T follicular helper cell (primary cell): ENCODE data around the gene MAF.

Source experiments
- DNase-seq: peaks from one replicate; pipeline ENCODE4 v3.0.0-alpha.2; 2020; ENCODE audit warnings: low read depth

The MAF gene

DNA sequence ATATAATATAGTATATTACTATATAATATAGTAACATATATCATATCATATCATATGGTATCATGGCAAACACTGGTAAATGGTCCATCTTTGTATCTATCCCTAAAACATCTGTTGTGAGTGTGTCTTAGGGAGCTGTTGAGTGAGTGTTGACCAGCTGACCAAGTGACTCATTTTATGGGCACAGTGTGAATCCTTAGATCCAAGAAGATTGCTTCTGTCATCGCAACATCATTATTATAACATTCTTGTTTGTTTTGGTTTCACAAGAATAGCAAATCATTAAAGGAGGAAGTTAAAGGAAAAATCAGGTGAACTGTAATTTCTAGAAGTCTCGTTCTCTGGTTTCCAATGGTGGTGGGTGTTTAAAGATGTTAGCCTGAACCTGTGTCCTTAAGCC is 11.7 kb upstream of the MAF start:
- DNase-seq: no peak

- DNase-seq: no peak
These were observed 10.2 kb upstream of the MAF start for GRCh38 chr16:79610771-79611170.

DNA sequence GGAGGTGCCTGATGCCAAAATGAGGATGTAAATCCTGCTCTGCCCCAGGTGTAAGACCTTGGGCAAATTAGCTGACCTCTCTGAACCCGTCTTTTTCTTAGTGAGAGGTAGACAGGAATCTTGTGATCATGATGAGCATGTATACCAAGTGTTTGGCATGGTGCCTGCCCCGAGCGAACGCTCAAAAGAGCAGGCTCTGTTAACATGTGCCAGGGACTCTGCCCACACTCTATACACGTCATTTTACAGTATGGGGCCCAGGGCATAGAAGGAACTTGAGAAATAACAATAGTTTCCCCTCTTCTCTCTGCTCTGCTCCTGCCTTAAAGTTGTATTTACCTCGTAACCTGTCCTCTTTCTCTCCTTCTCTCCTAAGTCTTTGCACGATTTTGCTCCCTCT is 9.3 kb upstream of the MAF start:
- no peak for DNase-seq

GRCh38 chr16:79608976-79609375 is 8.4 kb upstream of the MAF start:
- DNase-seq: no peak

- no peak for DNase-seq
These were observed 7.0 kb upstream of the MAF start for GRCh38 chr16:79607587-79607986.

GRCh38 chr16:79605999-79606398 is 5.5 kb upstream of the MAF start:
- DNase-seq: no peak

- DNase-seq: no peak
These were observed 2.5 kb upstream of the MAF start for GRCh38 chr16:79603055-79603454.

- no peak for DNase-seq
These were observed 2.1 kb upstream of the MAF start for GRCh38 chr16:79602628-79603014.

DNA sequence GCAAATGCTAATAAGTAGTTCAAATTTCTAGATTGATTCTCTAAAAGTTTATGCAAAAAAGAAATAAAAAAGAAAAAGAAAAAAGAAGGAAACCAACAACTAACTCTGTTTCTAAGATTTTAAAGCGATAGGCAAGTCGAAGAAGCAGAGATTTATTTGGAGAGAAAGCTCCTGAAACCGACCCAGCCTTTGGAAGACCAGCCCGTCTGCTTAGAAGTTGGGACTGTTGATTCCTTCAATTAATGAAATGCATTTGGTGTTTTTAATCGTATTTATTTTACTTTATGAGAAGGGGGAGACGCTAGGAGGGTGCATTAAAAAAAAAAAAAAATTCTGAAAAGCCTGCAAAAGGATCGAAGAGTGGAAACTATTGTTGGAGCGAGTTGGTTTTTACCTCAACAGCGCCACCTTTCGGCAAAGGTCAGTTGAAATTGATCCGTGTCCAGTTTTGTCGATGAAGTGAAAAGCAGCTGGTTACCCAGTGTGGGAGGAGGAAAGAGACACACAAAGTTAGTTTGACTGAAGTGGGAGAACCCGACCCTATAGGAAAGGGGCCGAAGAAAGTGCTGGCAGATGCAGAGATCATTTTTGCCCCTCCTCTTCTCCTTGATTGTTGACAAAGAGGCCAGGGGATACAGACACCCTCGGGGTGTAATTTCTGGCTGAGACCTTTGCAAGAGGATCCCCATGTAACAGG is 1.5 kb upstream of the MAF start:
- DNase-seq: peak; percentile 81

DNA sequence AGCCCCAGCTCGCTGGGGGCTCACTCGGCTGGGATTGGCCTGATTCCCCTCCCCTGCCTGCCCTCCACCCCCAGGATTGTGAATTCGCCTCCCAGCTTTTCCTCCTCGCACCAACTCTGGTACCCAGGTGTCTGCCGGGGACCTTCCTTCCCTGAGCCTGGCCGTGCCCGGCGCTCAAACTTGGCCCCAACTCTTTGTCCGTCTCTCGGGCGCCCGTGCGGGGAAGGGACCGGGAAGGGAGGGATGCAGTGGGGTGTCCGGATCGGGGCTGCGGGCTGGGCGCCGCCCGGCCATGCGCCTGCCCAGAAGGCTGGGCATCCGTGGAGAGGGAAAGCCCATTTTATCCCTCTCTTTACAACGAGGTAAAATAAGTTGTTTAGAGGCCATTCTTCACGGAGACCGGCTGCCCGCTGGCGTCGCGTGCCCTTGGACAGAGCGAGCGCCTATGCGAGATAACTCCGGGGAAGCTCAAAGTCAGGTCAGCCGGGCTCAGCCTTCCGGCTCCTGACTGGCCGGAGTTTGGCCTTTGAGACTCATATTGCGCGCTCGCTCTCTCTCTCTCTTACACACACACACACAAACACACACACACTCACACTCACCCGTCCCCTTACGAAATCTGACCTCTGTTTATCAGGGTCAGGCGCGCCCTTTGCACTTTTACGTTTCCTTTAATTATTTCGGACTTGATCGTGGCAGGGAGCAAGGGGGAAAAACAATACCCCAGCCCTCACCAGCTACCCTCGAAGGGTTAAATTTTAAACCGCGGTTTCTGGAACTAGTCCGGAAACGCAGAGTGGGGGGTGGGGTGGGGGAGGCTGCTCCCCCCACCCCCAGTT is 774 bp upstream of the MAF start:
- DNase-seq: no peak

GRCh38 chr16:79599837-79600637 is 500 bp downstream of the MAF start:
- DNase-seq: peak; percentile 30

- no peak for DNase-seq
These were observed 1.2 kb downstream of the MAF start for GRCh38 chr16:79599256-79599836.

DNA sequence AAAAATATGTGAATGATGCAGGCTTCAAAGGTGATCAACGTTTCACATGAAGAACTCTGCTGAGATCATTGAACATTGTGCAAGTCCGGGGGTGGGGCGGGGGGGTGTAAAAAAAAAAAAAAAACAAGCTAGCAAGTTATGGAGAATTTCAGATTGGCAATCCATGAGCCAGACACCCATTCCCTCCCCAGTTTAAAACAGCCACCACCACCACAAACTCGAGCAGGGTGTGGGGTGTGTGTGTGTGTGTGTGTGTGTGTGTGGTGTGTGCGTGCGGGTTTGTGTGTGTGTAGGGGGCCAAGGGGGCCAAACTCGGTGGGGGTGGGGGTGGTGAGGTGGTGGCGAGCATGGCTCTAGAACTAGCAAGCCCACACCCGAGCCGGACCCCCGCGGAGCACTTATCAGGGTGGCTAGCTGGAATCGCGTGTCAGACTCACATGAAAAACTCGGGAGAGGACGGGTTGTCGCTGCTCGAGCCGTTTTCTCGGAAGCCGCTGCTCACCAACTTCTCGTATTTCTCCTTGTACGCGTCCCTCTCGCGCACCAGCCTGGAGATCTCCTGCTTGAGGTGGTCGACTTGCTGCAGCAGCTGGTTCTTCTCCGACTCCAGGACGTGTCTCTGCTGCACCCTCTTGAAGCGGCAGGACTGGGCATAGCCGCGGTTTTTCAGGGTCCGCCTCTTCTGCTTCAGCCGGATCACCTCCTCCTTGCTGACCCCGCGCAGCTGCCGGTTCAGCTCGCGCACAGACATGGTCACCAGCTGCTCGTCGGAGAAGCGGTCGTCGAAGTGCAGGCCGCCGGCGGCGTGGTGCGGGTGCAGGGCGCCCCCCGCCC is 2.0 kb downstream of the MAF start:
- peak; percentile 33 for DNase-seq

DNA sequence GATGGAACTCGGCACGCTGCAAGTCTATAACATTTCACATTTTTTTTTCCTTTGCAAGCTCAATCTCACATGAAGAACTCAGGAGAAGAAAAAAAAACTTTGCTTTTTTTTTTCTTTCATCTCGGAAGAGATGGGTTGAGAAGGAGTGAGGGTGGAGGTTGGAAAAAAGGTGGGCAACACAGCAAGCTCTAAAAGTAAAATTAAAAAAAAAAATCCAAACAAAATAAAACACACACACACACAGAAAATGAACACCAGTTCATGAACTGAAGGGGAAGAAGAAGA is 2.5 kb downstream of the MAF start:
- DNase-seq: no peak

DNA sequence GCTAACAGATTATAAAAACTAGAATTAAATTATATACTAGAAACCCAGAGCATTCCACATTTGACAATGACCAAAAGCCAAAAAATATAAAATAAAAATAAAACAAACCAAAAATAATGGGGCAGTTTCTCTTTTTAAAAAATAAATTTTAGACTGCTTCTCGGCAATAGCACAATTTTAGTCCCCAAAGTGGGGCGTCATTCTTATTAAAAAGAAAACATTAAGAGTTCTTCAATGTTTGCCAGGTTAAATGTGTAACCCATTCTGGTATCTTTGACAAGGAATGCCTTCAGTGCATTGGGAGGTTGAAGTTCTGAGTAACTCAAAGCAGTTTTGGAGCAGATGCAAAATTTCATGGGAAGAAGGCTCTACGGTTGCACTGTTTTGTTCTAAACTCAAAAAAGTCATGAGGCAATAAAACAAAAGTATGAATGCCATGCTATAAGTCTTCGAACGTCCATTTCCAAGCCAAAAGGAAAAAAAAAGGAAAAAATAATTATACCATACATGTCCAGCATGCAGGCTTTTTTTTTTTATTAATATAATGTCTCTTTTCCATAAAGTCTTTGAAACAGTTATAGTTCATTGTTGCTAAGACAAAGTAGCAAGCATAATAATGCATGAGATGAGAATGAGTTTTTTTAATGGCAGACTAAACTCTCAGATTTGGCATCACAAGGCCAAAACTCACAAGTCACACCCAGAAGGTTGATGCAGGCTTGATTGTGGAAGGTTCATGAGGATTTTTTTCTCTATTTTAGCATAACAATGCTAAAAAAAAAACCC is 3.1 kb downstream of the MAF start:
- DNase-seq: no peak

GRCh38 chr16:79595931-79596450 is 4.5 kb downstream of the MAF start:
- no peak for DNase-seq

GRCh38 chr16:79595231-79595641 is 5.3 kb downstream of the MAF start:
- no peak for DNase-seq

- DNase-seq: no peak
These were observed 6.8 kb downstream of the MAF start for GRCh38 chr16:79593754-79594153.

GRCh38 chr16:79593074-79593531 is 7.4 kb downstream of the MAF start:
- DNase-seq: no peak

GRCh38 chr16:79592186-79592585 is 8.4 kb downstream of the MAF start:
- DNase-seq: no peak
